HG03108 (cell line): ENCODE results near the gene LIM2.
"Not testable (repeated sequence)": the region's sequence is repeated elsewhere in the genome, so short reads cannot be mapped to it uniquely, and the experiment has no call there.

ENCODE experiments used
- ATAC-seq: cut with Tn5 transposase; IDR thresholded peaks from one replicate; pipeline ENCODE4 v1.9.1; 2021; ENCODE audit warnings: moderate library complexity; ENCODE audit not compliant: unreplicated experiment

LIM2 gene

GRCh38 chr19:51387924-51388389, at the start of gene LIM2:
TSS of gene LIM2 (minus strand) at chr19:51387974. CDS start at chr19:51387443, 531 bp downstream.
- ATAC-seq, result no peak

- no peak for ATAC-seq
Measured at GRCh38 chr19:51434456-51434855, 46.7 kb upstream of the LIM2 start.

GRCh38 chr19:51433043-51433442, 45.3 kb upstream of the LIM2 start:
- no peak for ATAC-seq

GRCh38 chr19:51431124-51431523, 43.4 kb upstream of the LIM2 start:
- ATAC-seq, result no peak

- no peak for ATAC-seq
Measured at GRCh38 chr19:51430221-51430620, 42.4 kb upstream of the LIM2 start.

GRCh38 chr19:51427201-51427600, 39.4 kb upstream of the LIM2 start:
- ATAC-seq, result no peak

- no peak for ATAC-seq
Measured at GRCh38 chr19:51422053-51422448, 34.3 kb upstream of the LIM2 start.

GRCh38 chr19:51421229-51422052, 33.7 kb upstream of the LIM2 start:
- no peak for ATAC-seq

GRCh38 chr19:51420511-51420910, 32.7 kb upstream of the LIM2 start:
- not testable (repeated sequence) for ATAC-seq

GRCh38 chr19:51418707-51419106, 30.9 kb upstream of the LIM2 start:
- ATAC-seq, result no peak

GRCh38 chr19:51417810-51418157, 30.0 kb upstream of the LIM2 start:
- peak; percentile 28 for ATAC-seq

- ATAC-seq, result peak; percentile 50
Measured at GRCh38 chr19:51417107-51417809, 29.5 kb upstream of the LIM2 start, which contains the start of gene SIGLEC10. TSS of gene SIGLEC10 (minus strand) at chr19:51417642. CDS start at chr19:51417581, 61 bp downstream.

- not testable (repeated sequence) for ATAC-seq
Measured at GRCh38 chr19:51416422-51416821, 28.6 kb upstream of the LIM2 start.

- no peak for ATAC-seq
Measured at GRCh38 chr19:51415187-51415586, 27.4 kb upstream of the LIM2 start.

- no peak for ATAC-seq
Measured at GRCh38 chr19:51410950-51411748, 23.4 kb upstream of the LIM2 start.

GRCh38 chr19:51407511-51408131, 19.8 kb upstream of the LIM2 start:
- no peak for ATAC-seq

GRCh38 chr19:51402117-51402516, 14.3 kb upstream of the LIM2 start:
- ATAC-seq, result no peak

GRCh38 chr19:51399936-51400335, 12.2 kb upstream of the LIM2 start:
- not testable (repeated sequence) for ATAC-seq

GRCh38 chr19:51399231-51399630, 11.5 kb upstream of the LIM2 start:
- ATAC-seq, result no peak

- no peak for ATAC-seq
Measured at GRCh38 chr19:51398096-51398704, 10.4 kb upstream of the LIM2 start.
